CD14-positive monocyte (primary cell): ENCODE measurements around the gene SH2B2. TPM values are rescaled to one million over a fixed set of nuclear protein-coding genes. Genes with fewer than 3 reads are reported as not detected.
"Not testable (repeated sequence)": the region's sequence is repeated elsewhere in the genome, so short reads cannot be mapped to it uniquely, and the experiment has no call there.

ENCODE experiments used
- DNase-seq, 3 donors: peaks; one replicate each; pipeline ENCODE4 v3.0.0-alpha.2; 2011 to 2022
- H2AFZ ChIP-seq: 2 replicates; pipeline ENCODE4 v1.6.0; 2012; ENCODE audit warnings: mild to moderate bottlenecking, low read depth, low read length, inconsistent platforms; ENCODE audit not compliant: insufficient read depth, poor library complexity, severe bottlenecking
- H3K27ac ChIP-seq, 2 donors: 1 replicate in 1 of 2; 2 replicates in 1 of 2; pipeline ENCODE4 v1.5.1; 2012 to 2013; ENCODE audit warnings: low read length in 2 of 2, control low read depth in 1 of 2, inconsistent platforms in 1 of 2, low read depth in 1 of 2, mild to moderate bottlenecking in 1 of 2
- H3K27me3 ChIP-seq, 2 donors: one replicate each; pipeline versions ENCODE4 v1.6.0 to v1.6.1; 2011 to 2013; ENCODE audit warnings: low read length in 2 of 2; ENCODE audit not compliant: control insufficient read depth in 2 of 2, insufficient read depth in 2 of 2
- H3K36me3 ChIP-seq, 2 donors: replicated peaks in 1 of 2; 1 replicate in 1 of 2; 2 replicates in 1 of 2; pipeline versions ENCODE4 v1.5.1 to v1.6.1; 2012 to 2013; ENCODE audit warnings: low read length in 2 of 2, control low read depth in 1 of 2, inconsistent platforms in 1 of 2, mild to moderate bottlenecking in 1 of 2; ENCODE audit not compliant: insufficient read depth in 2 of 2, control insufficient read depth in 1 of 2
- H3K4me1 ChIP-seq, 2 donors: 1 replicate in 1 of 2; 2 replicates in 1 of 2; pipeline versions ENCODE4 v1.5.1 to v1.6.1; 2012 to 2013; ENCODE audit warnings: low read length in 2 of 2, control low read depth in 1 of 2, inconsistent platforms in 1 of 2, mild to moderate bottlenecking in 1 of 2, moderate library complexity in 1 of 2; ENCODE audit not compliant: insufficient read depth in 2 of 2, control insufficient read depth in 1 of 2
- H3K4me2 ChIP-seq: replicated peaks from 2 replicates; pipeline ENCODE3; 2012; ENCODE audit warnings: low read length, moderate library complexity, mild to moderate bottlenecking; ENCODE audit not compliant: poor library complexity, severe bottlenecking; ENCODE audit errors: extremely low read depth
- H3K4me3 ChIP-seq, 3 experiments: fragments of 200-600 bp in 1 of 3; sonication (generic) in 1 of 3; replicated peaks in 1 of 3; 1 replicate in 2 of 3; 2 replicates in 1 of 3; pipeline ENCODE4 v1.5.1; 2011 to 2013; ENCODE audit warnings: low read length in 3 of 3, mild to moderate bottlenecking in 3 of 3, control low read depth in 2 of 3, low read depth in 2 of 3, inconsistent platforms in 1 of 3, moderate library complexity in 1 of 3
- H3K79me2 ChIP-seq: 2 replicates; pipeline ENCODE4 v1.6.0; 2012; ENCODE audit warnings: mild to moderate bottlenecking, control low read depth, inconsistent platforms, low read length, moderate library complexity; ENCODE audit not compliant: insufficient read depth
- H3K9ac ChIP-seq: 2 replicates; pipeline ENCODE4 v1.6.0; 2017; ENCODE audit warnings: low read length, mild to moderate bottlenecking; ENCODE audit not compliant: insufficient read depth, poor library complexity, severe bottlenecking
- H3K9me3 ChIP-seq, 2 donors: replicated peaks in 1 of 2; 1 replicate in 1 of 2; 2 replicates in 1 of 2; pipeline versions ENCODE4 v1.5.1 to v1.6.1; 2012 to 2013; ENCODE audit warnings: low read length in 2 of 2, control low read depth in 1 of 2; ENCODE audit not compliant: control insufficient read depth in 1 of 2, insufficient read depth in 1 of 2
- H4K20me1 ChIP-seq: 2 replicates; pipeline ENCODE4 v1.6.0; 2012; ENCODE audit warnings: mild to moderate bottlenecking, low read length, control low read depth, moderate library complexity; ENCODE audit not compliant: insufficient read depth
- H3K27ac Mint-ChIP-seq, 7 donors: one replicate each; pipeline ENCODE4 v1.8.0; 2020; ENCODE audit warnings: mild to moderate bottlenecking in 7 of 7, mixed read lengths in 7 of 7, moderate library complexity in 6 of 7, inconsistent platforms in 2 of 7
- H3K27me3 Mint-ChIP-seq, 3 donors: one replicate each; pipeline ENCODE4 v1.8.0; 2021 to 2022; ENCODE audit warnings: low read depth in 3 of 3, mild to moderate bottlenecking in 3 of 3, mixed read lengths in 3 of 3, moderate library complexity in 3 of 3, inconsistent platforms in 1 of 3
- H3K36me3 Mint-ChIP-seq, 2 donors: one replicate each; pipeline ENCODE4 v1.8.0; 2020; ENCODE audit warnings: mixed read lengths in 2 of 2, inconsistent platforms in 1 of 2, mild to moderate bottlenecking in 1 of 2
- H3K4me1 Mint-ChIP-seq: one replicate; pipeline ENCODE4 v1.8.0; 2020; ENCODE audit warnings: mild to moderate bottlenecking, mixed read lengths
- H3K4me3 Mint-ChIP-seq, 2 donors: one replicate each; pipeline ENCODE4 v1.8.0; 2020; ENCODE audit warnings: mild to moderate bottlenecking in 2 of 2, mixed read lengths in 2 of 2, moderate library complexity in 1 of 2
- H3K9me3 Mint-ChIP-seq, 7 donors: one replicate each; pipeline ENCODE4 v1.8.0; 2020 to 2022; ENCODE audit warnings: mixed read lengths in 7 of 7, mild to moderate bottlenecking in 6 of 7, moderate library complexity in 6 of 7, inconsistent platforms in 2 of 7
- WGBS: methylation state at CpG from one replicate; pipeline ENCODE4 v1.1.5; 2013; ENCODE audit warnings: missing lambda C conversion rate; ENCODE audit not compliant: insufficient coverage; 5-methylcytosine and 5-hydroxymethylcytosine counted together
- intact Hi-C, 2 donors: fragments of 100-400 bp; cut with micrococcal nuclease; formaldehyde crosslinking; loops; one replicate each; pipeline versions ENCODE4 v1.15.0 to v1.15.1; 2023
- polyA plus RNA-seq, 3 donors: library from polyadenylated mRNA; depleted of rRNA in 1 of 3; unstranded in 2 of 3; stranded (reverse) in 1 of 3; fragments of 300-500 nt in 2 of 3; fragments of >200 nt in 1 of 3; fragmentation: Illumina TruSeq in 2 of 3; gene quantifications; 1 replicate in 2 of 3; 2 replicates in 1 of 3; pipeline ENCODE4 v1.2.3, GENCODE V29; 2012 to 2021
- TF ChIP-seq, protein P1 (sequence below): fragments of 200-600 bp; IDR thresholded peaks from one replicate; pipeline ENCODE4 v1.8.0; 2022; ENCODE audit warnings: antibody characterized with exemption, mild to moderate bottlenecking

Gene SH2B2
- polyA plus RNA-seq, 3 donors = 3.8 to 26.3 (median 4.7) TPM

DNA sequence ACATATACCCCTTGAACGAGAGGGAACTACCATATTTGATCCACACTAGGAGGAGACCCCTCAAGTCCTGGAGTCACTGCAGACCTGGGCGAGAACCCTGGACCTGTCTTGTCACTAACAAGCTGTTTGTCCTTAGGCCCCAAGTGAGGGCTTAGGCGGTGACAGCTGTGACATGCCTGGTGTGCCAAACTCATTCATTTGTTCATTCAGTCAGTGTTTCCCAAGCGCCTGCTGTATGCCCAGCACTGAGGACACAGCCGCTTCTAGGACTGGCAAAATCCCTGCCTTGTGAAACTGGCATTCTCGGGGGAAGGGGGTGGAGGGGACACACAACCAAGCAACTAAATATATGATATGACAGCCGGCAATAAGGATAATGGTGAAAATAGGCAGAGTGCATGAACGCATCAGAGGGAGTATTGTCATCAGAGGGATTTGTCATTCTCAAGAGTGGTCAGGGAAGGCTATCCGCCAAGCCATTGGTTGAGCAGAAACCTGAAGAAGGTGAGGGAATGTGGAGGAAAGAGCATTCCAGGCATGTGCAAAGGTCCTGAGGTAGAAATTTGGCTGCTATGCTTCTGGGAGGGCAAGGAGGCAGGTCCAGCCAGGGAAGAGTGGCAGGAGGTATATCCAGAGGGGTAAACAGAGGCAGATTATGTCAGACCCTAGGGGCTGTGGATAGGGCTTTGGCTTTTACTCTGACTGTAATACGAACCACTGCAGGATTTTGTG, 11.0 kb downstream of the SH2B2 start:
- Histone ChIP-seq H3K79me2 (no peaks in the 10 kb centered on the region), H3K27me3 (no peaks in the 10 kb centered on the region), H3K36me3 (peaks cover 8 to 23% of the 10 kb centered on the region in 2 donors), H3K9me3 (no peaks in the 10 kb centered on the region), H3K4me3 (no peak overlapping the region), H3K4me1 (peaks cover 9 to 11% of the 10 kb centered on the region in 2 donors), H2AFZ (no peak overlapping the region), H3K27ac (no peak overlapping the region), H3K9ac (no peak overlapping the region), H4K20me1 (peaks cover 94% of the 10 kb centered on the region), H3K4me2 (no peak overlapping the region)
- H3K9me3 Mint-ChIP-seq = peaks cover 0 to 1% (median 0%) of the 10 kb centered on the region in 7 donors
- H3K4me1 Mint-ChIP-seq = peaks cover 20% of the 10 kb centered on the region
- intact Hi-C loops = no loop called here
- H3K27ac Mint-ChIP-seq = peak overlapping the region in 1 of 7 donors; percentile 10
- H3K4me3 Mint-ChIP-seq = no peak overlapping the region
- WGBS = 98% methylated on average over 8 of the region's 10 CpGs
- H3K36me3 Mint-ChIP-seq = peaks cover 22 to 26% of the 10 kb centered on the region in 2 donors
- peaks cover 0 to 1% (median 0%) of the 10 kb centered on the region in 3 donors for H3K27me3 Mint-ChIP-seq
- DNase-seq = no peak
- TF ChIP-seq, protein P1, sequence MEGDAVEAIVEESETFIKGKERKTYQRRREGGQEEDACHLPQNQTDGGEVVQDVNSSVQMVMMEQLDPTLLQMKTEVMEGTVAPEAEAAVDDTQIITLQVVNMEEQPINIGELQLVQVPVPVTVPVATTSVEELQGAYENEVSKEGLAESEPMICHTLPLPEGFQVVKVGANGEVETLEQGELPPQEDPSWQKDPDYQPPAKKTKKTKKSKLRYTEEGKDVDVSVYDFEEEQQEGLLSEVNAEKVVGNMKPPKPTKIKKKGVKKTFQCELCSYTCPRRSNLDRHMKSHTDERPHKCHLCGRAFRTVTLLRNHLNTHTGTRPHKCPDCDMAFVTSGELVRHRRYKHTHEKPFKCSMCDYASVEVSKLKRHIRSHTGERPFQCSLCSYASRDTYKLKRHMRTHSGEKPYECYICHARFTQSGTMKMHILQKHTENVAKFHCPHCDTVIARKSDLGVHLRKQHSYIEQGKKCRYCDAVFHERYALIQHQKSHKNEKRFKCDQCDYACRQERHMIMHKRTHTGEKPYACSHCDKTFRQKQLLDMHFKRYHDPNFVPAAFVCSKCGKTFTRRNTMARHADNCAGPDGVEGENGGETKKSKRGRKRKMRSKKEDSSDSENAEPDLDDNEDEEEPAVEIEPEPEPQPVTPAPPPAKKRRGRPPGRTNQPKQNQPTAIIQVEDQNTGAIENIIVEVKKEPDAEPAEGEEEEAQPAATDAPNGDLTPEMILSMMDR = no peak

DNA sequence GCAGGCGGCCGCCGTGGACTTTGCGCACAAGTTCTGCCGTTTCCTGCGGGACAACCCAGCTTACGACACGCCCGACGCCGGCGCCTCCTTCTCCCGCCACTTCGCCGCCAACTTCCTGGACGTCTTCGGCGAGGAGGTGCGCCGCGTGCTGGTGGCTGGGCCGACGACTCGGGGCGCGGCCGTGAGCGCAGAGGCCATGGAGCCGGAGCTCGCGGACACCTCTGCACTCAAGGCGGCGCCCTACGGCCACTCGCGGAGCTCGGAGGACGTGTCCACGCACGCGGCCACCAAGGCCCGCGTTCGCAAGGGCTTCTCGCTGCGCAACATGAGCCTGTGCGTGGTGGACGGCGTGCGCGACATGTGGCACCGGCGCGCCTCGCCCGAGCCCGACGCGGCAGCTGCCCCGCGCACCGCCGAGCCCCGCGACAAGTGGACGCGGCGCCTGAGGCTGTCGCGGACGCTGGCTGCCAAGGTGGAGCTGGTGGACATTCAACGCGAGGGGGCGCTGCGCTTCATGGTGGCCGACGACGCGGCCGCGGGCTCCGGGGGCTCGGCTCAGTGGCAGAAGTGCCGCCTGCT, 14.1 kb downstream of the SH2B2 start:
- Histone ChIP-seq H3K9me3 (no peaks in the 10 kb centered on the region), H3K4me3 (no peak overlapping the region), H3K79me2 (no peaks in the 10 kb centered on the region), H3K27me3 (no peaks in the 10 kb centered on the region), H3K4me2 (no peak overlapping the region), H2AFZ (no peak overlapping the region), H4K20me1 (peaks cover 83% of the 10 kb centered on the region), H3K27ac (no peak overlapping the region), H3K9ac (no peak overlapping the region), H3K4me1 (peaks cover 14 to 25% of the 10 kb centered on the region in 2 donors), H3K36me3 (peaks cover 8 to 23% of the 10 kb centered on the region in 2 donors)
- Mint-ChIP-seq H3K4me1 (peaks cover 25% of the 10 kb centered on the region), H3K27ac (no peak overlapping the region), H3K36me3 (peaks cover 20 to 29% of the 10 kb centered on the region in 2 donors), H3K9me3 (peaks cover 0 to 1% (median 0%) of the 10 kb centered on the region in 7 donors), H3K27me3 (peaks cover 0 to 1% (median 0%) of the 10 kb centered on the region in 3 donors), H3K4me3 (no peak overlapping the region)
- TF ChIP-seq, protein P1 = no peak
- DNase-seq = no peak
- 90% methylated on average over 59 of the region's 84 CpGs for WGBS
- intact Hi-C loops = no loop called here

DNA sequence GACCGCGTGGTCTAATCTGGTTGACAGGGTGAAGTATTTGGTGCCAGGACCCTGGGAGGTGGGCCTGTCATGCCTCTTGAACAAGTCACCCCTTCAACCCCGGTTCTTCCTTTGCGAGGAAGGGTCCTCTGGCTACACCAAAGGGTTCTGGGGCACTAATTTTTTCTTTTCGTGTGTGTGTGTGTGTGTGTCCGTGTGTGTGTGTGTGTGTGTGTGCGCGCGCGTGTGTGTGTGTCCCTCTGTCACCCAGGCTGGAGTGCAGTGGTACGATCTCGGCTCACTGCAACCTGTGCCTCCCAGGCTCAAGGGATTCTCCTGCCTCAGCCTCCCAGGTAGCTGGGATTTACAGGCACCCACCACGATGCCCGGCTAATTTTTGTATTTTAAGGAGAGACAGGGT, 14.7 kb downstream of the SH2B2 start:
- DNase-seq, H3K9me3 ChIP-seq, H3K4me3 Mint-ChIP-seq, H3K4me3 ChIP-seq, H3K27me3 Mint-ChIP-seq, H3K9me3 Mint-ChIP-seq, H3K79me2 ChIP-seq, H3K27ac ChIP-seq, H3K27me3 ChIP-seq, intact Hi-C loops, H3K9ac ChIP-seq, H3K4me2 ChIP-seq, H3K27ac Mint-ChIP-seq, H2AFZ ChIP-seq: not testable (repeated sequence)
- peaks cover 78% of the 10 kb centered on the region for H4K20me1 ChIP-seq
- peaks cover 28% of the 10 kb centered on the region for H3K4me1 Mint-ChIP-seq
- peaks cover 16 to 29% of the 10 kb centered on the region in 2 donors for H3K36me3 Mint-ChIP-seq
- 98% methylated on average over 6 of the region's 14 CpGs for whole genome bisulfite sequencing
- peaks cover 8 to 19% of the 10 kb centered on the region in 2 donors for H3K36me3 ChIP-seq
- H3K4me1 ChIP-seq = peaks cover 16 to 31% of the 10 kb centered on the region in 2 donors
